Stimulated activated CD4-positive, alpha-beta T cell treated with anti-CD3 and anti-CD28 coated beads, Interleukin-1b, Interleukin-23, amount 100 ng/mL, for 48 hours (primary cell): Measurements from ENCODE around the gene SH3BGR.
"Not testable (repeated sequence)": the region's sequence is repeated elsewhere in the genome, so short reads cannot be mapped to it uniquely, and the experiment has no call there.

Experiments used
- DNase-seq: peaks from one replicate; pipeline ENCODE4 v3.0.0-alpha.2; 2020

The SH3BGR gene

DNA sequence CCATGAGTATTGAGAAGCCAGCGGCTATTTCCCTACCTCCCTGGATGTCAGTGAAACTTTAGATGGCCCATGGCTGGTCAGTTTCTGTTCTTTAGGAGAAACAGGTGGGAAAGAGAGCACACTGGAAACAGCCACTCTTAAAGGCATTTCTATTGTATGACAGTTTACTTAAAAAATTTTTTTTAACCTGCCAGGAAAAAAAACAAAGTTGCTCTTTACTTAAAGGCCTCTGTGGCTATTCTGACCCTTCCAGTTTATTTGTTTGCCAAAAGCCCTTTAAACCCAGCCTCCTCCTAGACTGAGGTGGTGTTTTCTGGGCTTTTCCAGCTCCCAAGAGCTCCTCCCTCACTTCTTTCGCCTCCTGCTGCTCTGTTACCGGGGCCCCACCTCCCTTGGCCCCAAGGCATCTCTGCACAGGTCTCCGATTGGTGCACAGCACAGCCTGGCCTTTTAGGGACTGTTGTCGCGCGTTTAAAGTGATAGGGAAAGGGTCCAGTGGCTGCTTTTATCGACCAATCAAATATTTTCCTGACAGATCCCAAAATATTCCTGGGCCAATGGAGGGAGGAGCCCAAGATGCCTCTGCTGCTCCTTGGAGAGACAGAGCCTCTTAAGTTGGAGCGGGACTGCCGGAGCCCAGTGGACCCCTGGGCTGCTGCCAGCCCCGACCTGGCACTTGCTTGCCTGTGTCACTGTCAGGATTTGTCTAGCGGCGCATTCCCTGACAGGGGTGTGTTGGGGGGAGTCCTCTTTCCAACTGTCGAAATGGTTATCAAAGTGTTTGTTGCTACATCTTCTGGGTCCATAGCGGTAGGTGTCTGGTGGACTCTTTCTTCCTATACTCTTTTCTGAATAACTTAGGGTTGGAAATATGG is at the start of gene SH3BGR:
SH3BGR (plus strand) TSS at position 639 of the 875 bp plus-strand sequence; CDS start at position 766, 127 bp downstream.
- DNase-seq: no peak

DNA sequence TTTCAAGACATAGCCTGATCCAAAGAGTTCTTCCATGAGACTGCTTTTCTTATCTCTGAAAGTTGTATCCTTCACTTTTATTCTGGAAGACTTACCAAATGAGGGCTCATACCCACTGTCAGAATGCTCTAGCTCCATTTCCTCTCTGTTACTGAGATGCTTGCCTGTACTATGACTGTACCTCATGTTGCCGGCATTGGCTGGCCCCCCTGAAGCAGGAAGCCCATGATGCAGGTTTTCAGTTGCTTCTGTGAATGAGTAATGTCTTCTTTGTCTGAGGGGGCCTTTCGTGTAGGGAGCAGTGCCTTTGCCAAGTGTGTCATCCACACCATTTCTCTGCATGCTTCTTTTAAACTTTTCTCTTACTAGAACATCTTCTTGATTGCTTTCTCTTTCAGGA is 45.7 kb upstream of the SH3BGR start:
- no peak for DNase-seq

DNA sequence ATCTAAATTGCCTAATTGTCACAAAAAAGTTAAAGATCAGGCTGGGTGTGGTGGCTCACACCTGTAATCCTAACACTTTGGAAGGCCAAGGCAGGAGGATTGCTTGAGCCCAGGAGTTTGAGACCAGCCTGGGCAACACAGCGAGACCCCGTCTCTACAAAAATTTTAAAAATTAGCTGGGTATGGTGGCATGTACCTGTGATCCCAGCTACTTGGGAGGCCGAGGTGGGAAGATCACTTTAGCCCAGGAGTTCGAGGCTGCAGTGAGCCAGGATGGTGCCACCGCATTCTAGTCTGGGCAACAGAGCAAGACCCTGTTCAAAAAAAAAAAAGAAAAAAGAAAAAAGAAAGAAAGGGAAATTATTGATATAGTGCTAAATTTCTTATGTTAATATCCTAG is 32.6 kb upstream of the SH3BGR start:
- not testable (repeated sequence) for DNase-seq

DNA sequence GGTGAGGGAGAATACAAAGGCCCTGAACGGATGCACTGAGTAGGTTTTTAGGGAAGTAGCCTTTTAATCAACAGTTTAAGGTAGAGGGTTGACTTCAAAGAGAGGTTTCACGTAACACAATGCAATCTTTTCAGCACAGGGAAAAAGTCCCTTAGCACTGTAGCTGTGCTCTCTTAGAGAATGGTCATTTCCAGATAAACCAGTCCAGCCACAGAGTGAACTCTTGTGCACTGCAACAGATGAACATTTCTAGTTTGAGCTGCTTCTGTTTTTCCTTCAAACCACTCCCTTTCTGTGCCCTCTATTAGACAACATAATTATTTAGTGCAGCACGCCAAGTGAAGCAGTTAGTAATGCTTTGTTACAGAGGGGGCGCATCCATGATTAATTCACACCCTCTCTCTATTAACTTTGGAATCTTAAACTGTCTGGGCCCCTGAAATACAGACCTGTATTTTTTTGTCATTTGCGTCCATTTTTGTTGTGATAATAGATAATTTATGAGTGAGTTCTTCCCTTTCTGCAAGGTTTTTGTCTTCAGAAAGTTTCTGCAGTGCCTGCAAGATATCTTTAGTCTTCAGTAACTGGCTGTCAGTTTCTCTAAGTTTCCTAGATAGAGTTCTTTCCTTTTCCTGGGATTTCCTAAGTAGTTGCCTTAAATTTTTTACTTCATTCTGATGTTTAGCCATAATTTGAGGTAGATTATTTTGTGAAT is 29.1 kb upstream of the SH3BGR start:
- no peak for DNase-seq

DNA sequence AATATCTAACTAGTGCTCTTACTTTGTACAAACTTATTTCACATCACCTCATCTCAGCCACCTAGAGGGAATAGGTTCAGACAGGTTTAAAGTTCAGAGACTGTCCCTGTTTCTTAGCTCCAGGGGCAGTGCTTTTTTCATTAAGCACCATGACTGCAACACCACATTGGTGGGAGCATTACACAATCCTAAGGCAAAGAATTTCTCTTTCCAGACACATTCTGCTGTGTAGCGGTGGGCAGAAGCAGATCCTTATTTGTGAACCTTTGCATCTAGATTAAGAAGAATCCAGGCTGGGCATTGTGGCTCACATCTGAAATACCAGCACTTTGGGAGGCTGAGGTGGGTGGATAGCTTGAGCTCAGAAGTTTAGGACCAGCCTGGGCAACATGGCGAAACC is 22.3 kb upstream of the SH3BGR start:
- no peak for DNase-seq

DNA sequence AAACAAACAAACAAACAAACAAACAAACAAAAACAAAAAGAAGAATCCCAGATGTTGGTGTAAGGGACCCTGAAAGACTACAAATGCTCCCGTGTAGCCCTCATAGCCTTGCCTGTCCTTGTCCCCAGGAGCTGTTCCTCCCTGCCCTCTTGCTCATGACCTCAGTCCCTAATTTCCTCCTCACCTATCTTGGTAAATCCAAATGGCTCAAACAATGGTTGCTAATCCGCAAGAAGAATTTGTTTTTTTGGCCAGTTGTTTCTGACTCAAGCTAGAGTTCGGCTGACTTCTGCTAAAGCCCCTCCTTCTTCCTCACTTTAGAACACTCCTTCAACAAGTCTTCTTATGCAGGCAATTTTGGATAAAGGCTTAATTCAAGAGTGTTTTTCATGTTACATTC is 21.8 kb upstream of the SH3BGR start:
- DNase-seq: no peak

DNA sequence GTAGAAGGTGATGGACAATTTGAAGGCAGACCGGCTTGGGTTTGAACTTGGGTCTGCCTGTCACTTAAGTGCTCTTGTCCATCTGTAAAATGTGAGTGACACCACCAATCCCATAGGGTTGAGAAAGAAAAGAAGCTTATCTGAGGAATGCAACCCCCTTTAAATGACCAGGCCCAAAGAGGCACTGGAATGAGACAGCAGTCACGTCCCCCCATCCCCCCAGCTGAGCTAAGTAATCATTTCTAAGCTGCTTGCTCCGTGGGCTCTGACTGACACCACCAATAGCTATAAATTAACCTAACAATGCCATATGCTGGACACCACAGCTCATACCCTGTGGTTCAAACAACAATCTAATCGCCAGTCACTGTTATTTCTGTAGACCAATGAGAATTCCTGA is 21.3 kb upstream of the SH3BGR start:
- no peak for DNase-seq

DNA sequence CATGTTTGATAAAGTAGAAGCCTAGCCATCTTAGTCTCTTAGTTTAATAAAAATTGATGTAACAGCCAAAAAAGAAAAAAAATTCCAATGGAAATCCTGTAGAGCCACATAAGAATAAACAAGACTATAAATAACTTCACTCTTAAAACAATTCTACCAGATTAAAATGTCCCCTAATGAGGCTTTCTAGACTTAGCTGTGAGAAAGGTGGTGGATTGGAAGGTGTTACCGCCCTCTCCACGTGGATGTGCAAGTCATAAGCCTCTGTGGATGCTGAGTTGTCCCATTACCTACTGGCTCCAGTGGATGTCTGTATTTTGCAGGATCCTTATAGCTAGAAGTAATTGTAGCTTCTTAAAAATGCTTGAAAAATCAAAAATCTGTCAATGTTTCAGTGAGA is 20.8 kb upstream of the SH3BGR start:
- DNase-seq: no peak

DNA sequence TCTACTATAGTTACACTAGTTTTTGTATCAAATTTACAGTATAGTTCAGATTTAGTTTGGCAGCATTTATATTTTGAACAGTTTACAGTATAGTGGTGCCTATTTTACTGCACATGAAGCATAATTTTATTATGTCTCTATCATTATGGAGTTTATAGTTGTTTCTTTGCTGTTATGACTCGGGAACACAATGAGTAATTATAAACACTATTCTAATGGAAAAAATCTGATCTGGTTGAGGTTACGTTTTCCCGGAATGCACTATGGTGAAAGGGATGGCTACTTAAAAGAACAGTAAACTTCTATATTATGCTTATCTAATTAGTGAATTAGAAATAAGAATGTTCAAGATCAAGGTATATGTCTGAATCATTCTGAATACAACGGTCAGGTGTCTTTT is 16.8 kb upstream of the SH3BGR start:
- no peak for DNase-seq

DNA sequence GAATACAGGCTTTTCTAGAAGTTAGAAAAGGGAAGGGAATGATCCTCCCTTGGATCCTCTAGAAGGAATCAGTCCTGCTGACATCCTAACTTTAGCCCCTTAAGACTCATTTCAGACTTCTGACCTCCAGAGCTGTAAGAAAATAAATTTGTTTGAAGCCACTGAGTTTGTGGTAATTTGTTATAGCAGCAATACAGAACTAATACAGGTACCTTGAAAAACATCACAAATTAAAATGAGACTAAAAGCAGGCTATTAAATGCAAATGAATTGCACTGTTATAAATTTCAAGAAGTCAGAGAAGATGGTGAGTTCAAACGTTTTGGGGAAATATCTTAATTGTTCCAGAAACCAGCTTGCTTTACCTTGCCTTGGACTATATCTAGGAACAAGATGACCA is 12.5 kb upstream of the SH3BGR start:
- DNase-seq: no peak

DNA sequence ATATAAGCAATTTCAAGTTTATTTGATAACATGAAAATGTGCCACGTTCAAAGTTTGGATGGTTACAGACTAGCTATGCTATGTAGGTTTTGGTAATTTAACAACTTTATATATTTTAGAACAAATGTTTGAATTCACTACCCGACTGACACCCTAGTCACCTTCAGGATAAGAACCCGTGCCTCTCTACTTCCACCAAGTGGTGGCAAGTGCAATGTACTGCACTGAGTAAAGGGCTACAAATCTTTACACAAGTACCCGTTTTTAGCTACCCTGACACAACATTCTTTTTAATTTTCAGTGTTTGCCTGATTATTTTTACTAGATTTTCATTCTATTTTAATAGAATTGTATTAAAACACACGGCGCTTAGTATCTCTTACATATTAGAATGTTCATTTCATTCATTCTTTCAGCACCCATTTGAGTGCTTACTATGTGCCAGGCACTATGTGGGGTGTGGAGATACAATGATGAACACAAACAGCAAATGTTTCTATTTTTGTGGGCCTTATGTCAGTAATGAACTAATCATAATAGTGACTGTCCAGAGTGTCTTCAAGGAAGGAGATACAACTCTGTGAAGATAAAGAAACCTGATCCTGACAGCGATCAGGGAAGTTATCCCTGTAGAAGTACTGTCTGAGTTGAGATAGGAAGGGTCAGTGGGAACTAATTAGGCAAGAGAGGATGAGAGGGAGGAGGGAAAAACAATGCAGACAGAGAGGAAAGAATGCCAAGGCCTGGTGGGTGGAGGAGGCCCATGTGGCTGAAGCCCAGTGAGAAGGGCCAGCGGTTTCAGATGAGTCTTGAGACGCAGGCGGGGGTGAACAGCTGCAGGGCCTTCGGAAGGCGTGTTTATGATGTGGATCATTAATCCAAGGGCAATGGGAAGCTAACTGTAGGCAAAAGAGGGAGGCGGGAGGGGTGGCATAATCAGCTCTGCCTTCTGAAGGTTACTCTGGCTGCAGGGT is 10.0 kb upstream of the SH3BGR start:
- DNase-seq: peak; percentile 20

DNA sequence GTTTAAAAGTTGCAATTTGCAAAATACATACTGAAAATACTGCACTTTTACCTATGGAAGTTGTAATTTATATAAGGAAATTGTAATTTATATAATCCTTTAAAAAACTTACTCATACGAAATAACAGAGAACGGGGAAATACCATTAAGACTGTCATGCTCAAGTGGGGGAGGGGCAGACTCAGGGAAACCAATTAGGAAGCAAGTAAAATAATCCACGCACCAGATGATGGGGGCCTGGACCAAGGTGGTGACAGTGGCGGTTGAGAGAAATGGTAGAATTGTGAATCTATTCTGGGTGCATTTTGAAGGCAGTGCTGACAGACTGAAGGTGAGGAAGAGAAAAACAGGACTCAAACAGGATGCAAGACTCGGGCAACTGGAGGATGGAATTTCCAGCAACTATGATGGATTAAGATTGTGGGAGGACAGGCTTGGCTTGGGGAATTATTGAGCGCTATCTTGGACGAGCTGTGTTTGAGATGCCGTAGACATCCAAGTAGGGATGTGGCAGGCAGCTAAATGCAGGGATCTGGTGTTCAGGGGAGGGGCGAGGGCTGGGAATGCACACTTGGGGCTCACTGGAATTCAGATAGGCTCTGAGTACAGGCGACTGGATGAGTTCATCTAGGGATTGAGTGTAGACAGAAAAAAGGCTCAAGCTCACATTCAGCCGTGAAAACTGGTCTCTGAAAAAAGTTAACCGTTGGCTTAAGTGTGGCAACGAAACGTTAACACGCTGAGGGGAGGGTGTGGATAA is 7.2 kb upstream of the SH3BGR start:
- DNase-seq: no peak

DNA sequence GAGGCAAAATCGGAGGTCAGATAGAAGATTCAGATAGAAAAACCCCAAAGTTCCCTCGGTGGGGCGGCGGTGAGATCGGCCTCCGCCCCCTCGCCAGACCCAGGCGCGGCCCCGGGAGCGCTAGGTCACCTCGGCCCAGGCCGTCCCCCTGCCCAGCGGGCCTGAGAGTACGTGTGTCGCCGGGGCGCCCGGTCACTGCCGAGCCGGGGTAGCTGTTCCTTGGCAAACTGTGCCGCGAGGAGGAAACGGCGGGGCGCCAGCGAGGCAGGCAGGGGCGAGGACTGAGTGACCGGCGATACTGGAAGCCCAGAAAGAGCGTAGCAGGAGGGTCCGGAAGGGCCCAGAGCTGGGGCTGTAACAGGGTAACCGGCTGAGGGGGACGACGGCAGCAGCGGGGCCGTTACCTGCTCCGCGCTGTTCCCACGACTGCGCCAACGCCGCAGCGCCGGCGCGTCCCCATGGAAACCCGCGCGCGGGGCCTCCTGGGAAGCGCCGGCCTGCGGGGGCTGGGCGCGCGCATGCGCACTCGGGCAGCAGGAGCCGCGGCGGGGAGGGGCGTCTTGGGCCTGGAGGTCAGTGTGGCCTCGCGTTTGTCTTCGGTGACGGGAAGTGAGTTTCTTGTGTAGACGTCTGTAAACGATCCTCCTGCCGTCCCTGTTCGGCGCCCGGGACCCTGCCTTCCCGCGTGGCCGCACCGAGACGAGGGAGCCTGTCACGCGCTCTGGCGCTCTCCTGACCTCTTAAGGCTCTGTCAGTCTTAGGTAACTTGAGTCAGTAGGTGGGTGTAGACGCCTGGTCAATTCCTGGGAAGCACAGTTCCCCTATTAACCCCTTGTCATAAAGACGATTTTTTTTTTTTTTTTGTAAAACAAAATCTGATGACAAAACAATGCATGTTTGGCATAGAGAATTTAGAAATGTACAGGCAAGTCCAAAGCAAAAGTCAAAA is 6.2 kb upstream of the SH3BGR start, which contains the start of gene LCA5L:
LCA5L (minus strand) TSS at position 458 of the 949 bp plus-strand sequence. CDS start 17,285 bp downstream, outside the sequence.
- DNase-seq: peak; percentile 89

DNA sequence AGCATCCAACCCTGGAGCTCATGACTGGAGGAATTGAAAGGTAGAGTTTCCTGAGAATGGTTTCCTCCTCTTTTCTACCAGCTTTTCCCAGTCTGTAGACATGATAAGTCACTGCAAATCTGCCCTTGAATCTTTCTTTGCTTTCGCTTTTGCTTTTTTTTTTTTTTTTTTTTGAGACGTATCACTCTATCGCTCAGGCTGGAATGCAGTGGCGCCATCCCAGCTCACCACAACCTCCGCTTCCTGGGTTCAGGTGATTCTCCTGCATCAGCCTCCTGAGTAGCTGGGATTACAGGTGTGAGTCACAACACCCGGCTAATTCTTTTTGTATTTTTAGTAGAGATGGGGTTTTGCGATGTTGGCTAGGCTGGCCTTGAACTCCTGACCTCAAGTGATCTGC is 4.5 kb upstream of the SH3BGR start:
- DNase-seq: no peak

DNA sequence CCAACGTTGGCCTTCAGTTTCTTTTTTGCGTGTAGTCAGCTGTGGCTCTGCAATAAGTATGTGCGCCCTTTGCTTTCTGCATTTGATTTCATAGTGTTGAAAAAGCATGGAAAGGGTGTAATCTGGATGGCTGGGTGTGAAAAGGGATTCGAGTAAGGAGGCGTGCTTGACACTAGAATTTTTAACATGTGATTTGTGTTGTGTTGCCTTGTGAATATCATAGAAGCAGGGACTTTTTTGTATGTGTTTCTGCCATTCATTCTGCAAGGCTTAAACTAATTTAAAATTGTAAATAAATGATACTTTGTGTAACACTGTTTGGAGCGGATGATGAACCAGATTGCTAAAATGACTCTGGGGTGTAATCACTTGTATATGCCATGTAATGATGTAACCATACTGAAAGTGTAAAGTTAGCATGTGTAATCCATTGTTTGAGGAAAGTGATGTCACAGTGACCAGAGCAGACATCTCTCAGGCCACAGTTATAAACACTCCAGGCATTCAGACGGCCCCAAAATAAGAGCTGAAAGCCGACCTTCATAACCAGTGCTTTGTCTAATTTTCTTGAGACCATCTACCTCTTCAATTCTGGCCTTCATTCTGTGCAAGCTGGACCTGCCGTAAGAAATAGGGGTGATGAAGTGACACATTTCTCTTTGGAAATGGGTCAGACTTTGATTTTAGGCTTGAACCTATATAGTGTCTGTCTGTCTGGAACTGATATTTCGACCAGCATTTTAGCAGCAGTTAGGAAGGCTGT is 618 bp downstream of the SH3BGR start:
- DNase-seq: no peak

DNA sequence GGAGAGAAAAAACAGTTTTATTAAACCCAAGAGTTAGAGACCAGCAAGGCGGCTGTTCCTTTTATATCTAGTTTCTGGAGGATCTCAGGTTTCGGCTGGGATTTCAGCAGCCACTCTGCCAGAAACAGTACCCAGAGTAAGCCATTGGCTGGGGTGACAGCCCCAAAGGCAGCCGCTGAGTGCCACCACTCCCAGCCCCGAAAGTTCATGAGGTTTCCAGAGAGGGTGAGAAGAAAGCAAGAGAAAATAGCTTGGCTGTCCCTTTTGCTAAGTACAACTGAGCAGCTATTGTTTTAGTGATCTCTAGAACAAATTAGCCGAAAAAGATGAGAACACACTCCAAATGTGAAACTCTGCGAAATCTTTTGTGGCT is 1.2 kb downstream of the SH3BGR start:
- DNase-seq: no peak

DNA sequence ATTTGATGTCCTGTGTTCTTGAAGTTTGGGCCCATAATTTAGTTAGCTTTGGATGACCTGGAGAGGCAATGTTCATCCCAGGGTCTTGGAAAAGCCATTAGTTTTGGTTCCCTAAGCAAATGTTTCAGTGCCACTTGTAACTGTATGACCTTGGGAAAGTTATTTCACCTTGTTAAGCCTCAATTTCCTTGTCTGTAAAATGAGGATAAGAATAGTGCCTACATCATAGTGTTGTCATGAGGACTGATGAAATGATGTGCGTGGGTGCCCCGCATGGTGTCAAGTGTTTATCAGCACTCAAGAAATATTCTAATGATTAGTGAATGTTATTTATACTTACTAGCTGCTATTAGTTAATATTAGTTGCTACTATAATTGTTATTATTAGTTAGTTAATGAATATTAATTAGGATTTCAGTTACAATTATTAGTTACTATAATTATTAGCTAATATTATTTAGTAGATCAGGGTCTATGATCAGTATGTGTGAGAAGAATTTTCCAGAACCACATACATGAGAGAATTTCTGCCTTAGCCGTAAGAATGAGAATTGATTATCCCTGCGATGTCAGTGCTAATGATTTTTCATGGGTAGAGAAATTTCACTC is 1.9 kb downstream of the SH3BGR start:
- DNase-seq: no peak

DNA sequence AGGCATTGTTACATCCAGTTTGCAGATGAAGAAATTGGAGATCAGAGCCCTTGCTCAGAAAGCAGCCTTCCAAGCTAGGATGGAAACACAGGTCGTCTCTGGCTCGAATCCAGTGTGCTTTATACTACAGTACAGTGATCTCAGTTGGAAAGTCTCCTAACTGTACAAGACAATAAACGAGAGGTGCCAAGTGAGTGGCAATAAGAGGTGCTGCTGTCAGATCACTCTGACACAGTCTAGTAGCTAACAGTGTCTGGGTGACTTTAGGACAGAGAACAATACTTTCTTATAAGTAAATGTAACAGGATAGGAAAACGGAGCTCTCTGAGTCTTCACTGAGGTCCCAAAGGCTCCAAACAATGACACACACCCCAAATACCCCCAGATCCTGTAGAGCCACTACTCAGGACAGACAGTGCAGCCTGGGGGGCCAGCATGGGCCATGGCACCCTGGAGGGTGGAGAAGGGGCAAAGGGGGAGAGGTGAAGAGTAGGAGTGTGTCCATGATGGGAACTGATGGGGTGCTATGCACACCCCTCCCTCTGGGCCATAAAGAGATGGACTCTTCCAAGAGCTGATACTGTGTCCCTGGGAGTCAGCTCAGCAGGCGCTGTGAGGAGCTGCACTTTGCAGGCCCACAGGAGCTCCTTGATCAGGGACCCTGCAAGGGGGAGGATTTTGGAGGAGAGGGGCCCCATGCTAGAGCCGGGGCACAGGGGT is 3.3 kb downstream of the SH3BGR start:
- no peak for DNase-seq

DNA sequence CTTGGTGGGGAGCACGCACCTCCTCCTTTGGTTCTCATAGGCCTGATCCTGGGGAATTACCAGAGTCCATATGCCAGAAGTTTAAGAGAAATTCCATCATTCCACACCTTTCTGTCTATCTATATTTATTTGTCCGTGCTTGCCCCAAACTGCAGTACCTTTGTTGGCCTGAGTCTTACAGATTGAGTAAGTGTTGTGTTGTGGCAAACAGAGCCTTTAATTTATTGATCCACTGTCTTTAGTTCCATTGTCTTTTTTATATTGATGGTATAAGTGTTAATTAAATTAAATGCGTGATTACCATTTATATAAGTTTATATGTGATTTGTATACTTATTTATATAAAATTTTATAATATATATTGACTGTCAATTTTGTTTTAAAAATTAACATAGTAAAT is 4.9 kb downstream of the SH3BGR start:
- DNase-seq: no peak
